H1 (cell line): ENCODE data around the gene CYB5B. TPM values are rescaled to one million over a fixed set of nuclear protein-coding genes. Genes with fewer than 3 reads are reported as not detected.

Experiments used
- CTCF ChIA-PET: fragments of 300-600 bp; sonication (Branson Sonifier 250); formaldehyde crosslinking; loops from one replicate; lab custom pipeline; 2021; ENCODE audit not compliant: partially characterized antibody; lab: Charles Lee
- POLR2A ChIA-PET: fragments of 300-600 bp; sonication (Branson Sonifier 250); formaldehyde crosslinking; loops from one replicate; lab custom pipeline; 2021; ENCODE audit warnings: inconsistent platforms; ENCODE audit not compliant: partially characterized antibody; lab: Charles Lee
- DNase-seq, 2 experiments: peaks; one replicate each; pipeline versions ENCODE4 v3.0.0 to v3.0.0-alpha.2; 2010 to 2022; ENCODE audit warnings: low spot score in 2 of 2, low read depth in 1 of 2, mixed read lengths in 1 of 2
- FAIRE-seq: peaks from 2 replicates; lab custom pipeline; 2011; peaks lifted over from hg19 to GRCh38; lab: Jason Lieb, UNC
- H2AFZ ChIP-seq: 2 replicates; pipeline ENCODE4 v1.8.1; 2012; ENCODE audit warnings: low read length, inconsistent platforms
- H2AK5ac ChIP-seq: 2 replicates; pipeline ENCODE4 v1.6.1; 2013; ENCODE audit warnings: low read depth, low read length
- H2BK120ac ChIP-seq: replicated peaks from 2 replicates; pipeline ENCODE3; 2013; ENCODE audit warnings: low read depth, low read length, inconsistent platforms
- H2BK12ac ChIP-seq: 2 replicates; pipeline ENCODE4 v1.6.1; 2013; ENCODE audit warnings: low read depth, low read length
- H2BK15ac ChIP-seq: 2 replicates; pipeline ENCODE4 v1.6.1; 2013; ENCODE audit warnings: low read length
- H2BK20ac ChIP-seq: 2 replicates; pipeline ENCODE4 v1.6.1; 2013; ENCODE audit warnings: low read length
- H2BK5ac ChIP-seq: 2 replicates; pipeline ENCODE4 v1.6.1; 2013; ENCODE audit warnings: low read depth, low read length
- H3K14ac ChIP-seq: 2 replicates; pipeline ENCODE4 v1.6.1; 2013; ENCODE audit warnings: inconsistent platforms; ENCODE audit not compliant: insufficient read length
- H3K18ac ChIP-seq: 2 replicates; pipeline ENCODE4 v1.6.1; 2013; ENCODE audit warnings: low read length; ENCODE audit errors: extremely low read depth
- H3K23ac ChIP-seq: 2 replicates; pipeline ENCODE4 v1.6.1; 2013; ENCODE audit warnings: inconsistent platforms; ENCODE audit not compliant: insufficient read length
- H3K23me2 ChIP-seq: 2 replicates; pipeline ENCODE4 v1.6.1; 2013; ENCODE audit warnings: low read depth, low read length
- H3K27ac ChIP-seq: 2 replicates; pipeline ENCODE4 v1.6.1; 2011; ENCODE audit warnings: low read depth, low read length, inconsistent platforms
- H3K27me3 ChIP-seq, 4 experiments: replicated peaks in 1 of 4; 1 replicate in 1 of 4; 2 replicates in 3 of 4; pipeline versions ENCODE4 v1.6.1 to v1.8.1; 2011 to 2013; ENCODE audit warnings: low read length in 3 of 4, mild to moderate bottlenecking in 3 of 4, inconsistent platforms in 2 of 4, mixed read lengths in 2 of 4, moderate library complexity in 1 of 4; ENCODE audit not compliant: control insufficient read depth in 3 of 4, insufficient read depth in 3 of 4; ENCODE audit errors: extremely low read depth in 1 of 4
- H3K36me3 ChIP-seq, 4 experiments: 2 replicates each; pipeline versions ENCODE4 v1.6.1 to v1.8.1; 2011 to 2013; ENCODE audit warnings: mild to moderate bottlenecking in 4 of 4, low read length in 3 of 4, moderate library complexity in 2 of 4, control low read depth in 1 of 4, inconsistent platforms in 1 of 4; ENCODE audit not compliant: insufficient read depth in 4 of 4, control insufficient read depth in 2 of 4
- H3K4ac ChIP-seq: replicated peaks from 2 replicates; pipeline ENCODE3; 2013; ENCODE audit warnings: low read length, low read depth, mixed read lengths, inconsistent platforms; ENCODE audit not compliant: insufficient read length
- H3K4me1 ChIP-seq, 4 experiments: replicated peaks in 1 of 4; 1 replicate in 1 of 4; 2 replicates in 3 of 4; pipeline versions ENCODE4 v1.6.1 to v1.8.1; 2011 to 2013; ENCODE audit warnings: low read length in 3 of 4, inconsistent platforms in 2 of 4, mixed read lengths in 1 of 4; ENCODE audit not compliant: insufficient read depth in 4 of 4, control insufficient read depth in 3 of 4
- H3K4me2 ChIP-seq, 2 experiments: 2 replicates each; pipeline versions ENCODE4 v1.6.1 to v1.8.1; 2011 to 2013; ENCODE audit warnings: low read depth in 2 of 2, low read length in 2 of 2, control low read depth in 1 of 2, inconsistent platforms in 1 of 2, mild to moderate bottlenecking in 1 of 2; ENCODE audit not compliant: insufficient read depth in 1 of 2
- H3K4me3 ChIP-seq, 4 experiments: fragments of 200-600, 300-600 bp in 1 of 4; sonication (generic), shearing (Covaris generic), sonication (Bioruptor Twin) in 1 of 4; 2 replicates each; pipeline versions ENCODE4 v1.5.1 to v1.8.1; 2011 to 2016; ENCODE audit warnings: low read length in 4 of 4, low read depth in 3 of 4, control low read depth in 2 of 4, inconsistent platforms in 2 of 4, mild to moderate bottlenecking in 2 of 4, mixed read lengths in 1 of 4, moderate library complexity in 1 of 4; ENCODE audit not compliant: insufficient read depth in 2 of 4; ENCODE audit errors: extremely low read depth in 1 of 4
- H3K56ac ChIP-seq: replicated peaks from 2 replicates; pipeline ENCODE3; 2013; ENCODE audit warnings: low read depth, mild to moderate bottlenecking, mixed read lengths, low read length, inconsistent platforms; ENCODE audit not compliant: insufficient read length
- H3K79me1 ChIP-seq: 2 replicates; pipeline ENCODE4 v1.6.1; 2013; ENCODE audit warnings: low read depth, low read length, control low read depth
- H3K79me2 ChIP-seq, 2 experiments: 2 replicates each; pipeline versions ENCODE4 v1.6.1 to v1.8.1; 2012 to 2013; ENCODE audit warnings: low read length in 2 of 2, mild to moderate bottlenecking in 2 of 2, inconsistent platforms in 1 of 2; ENCODE audit not compliant: insufficient read depth in 2 of 2, control insufficient read depth in 1 of 2
- H3K9ac ChIP-seq, 4 experiments: replicated peaks in 1 of 4; 1 replicate in 1 of 4; 2 replicates in 3 of 4; pipeline versions ENCODE4 v1.6.1 to v1.8.1; 2011 to 2013; ENCODE audit warnings: low read depth in 3 of 4, low read length in 3 of 4, control low read depth in 2 of 4, mild to moderate bottlenecking in 2 of 4, moderate library complexity in 2 of 4, inconsistent platforms in 1 of 4; ENCODE audit errors: extremely low read depth in 1 of 4
- H3K9me3 ChIP-seq, 2 experiments: 2 replicates each; pipeline versions ENCODE4 v1.6.1 to v1.8.1; 2012 to 2013; ENCODE audit warnings: mild to moderate bottlenecking in 2 of 2, moderate library complexity in 2 of 2, control low read depth in 1 of 2, inconsistent platforms in 1 of 2, low read depth in 1 of 2, low read length in 1 of 2, mixed read lengths in 1 of 2; ENCODE audit not compliant: insufficient read depth in 2 of 2
- H4K20me1 ChIP-seq, 2 experiments: replicated peaks in 1 of 2; 2 replicates each; pipeline versions ENCODE3 to v1.8.1; 2011 to 2013; ENCODE audit warnings: inconsistent platforms in 2 of 2, low read length in 2 of 2, mild to moderate bottlenecking in 1 of 2; ENCODE audit not compliant: insufficient read depth in 2 of 2, control insufficient read depth in 1 of 2
- H4K5ac ChIP-seq: 2 replicates; pipeline ENCODE4 v1.6.1; 2013; ENCODE audit warnings: low read length, low read depth, mixed read lengths, inconsistent platforms; ENCODE audit not compliant: insufficient read length
- H4K8ac ChIP-seq: 2 replicates; pipeline ENCODE4 v1.8.0; 2013; ENCODE audit warnings: mild to moderate bottlenecking, moderate library complexity, low read length, inconsistent platforms; ENCODE audit not compliant: insufficient read depth; ENCODE audit errors: extremely low read depth
- H4K91ac ChIP-seq: replicated peaks from 2 replicates; pipeline ENCODE3; 2013; ENCODE audit warnings: low read length, mixed read lengths, inconsistent platforms; ENCODE audit not compliant: insufficient read length
- BACH1 ChIP-seq: IDR thresholded peaks from 2 replicates; pipeline ENCODE4 v1.6.1; 2012; ENCODE audit warnings: low read length, improper control_type of control experiment
- BRCA1 ChIP-seq: IDR thresholded peaks from 2 replicates; pipeline ENCODE4 v1.6.1; 2012; ENCODE audit warnings: low read depth, low read length, improper control_type of control experiment
- CEBPB ChIP-seq: IDR thresholded peaks from 2 replicates; pipeline ENCODE4 v1.6.1; 2012; ENCODE audit warnings: low read depth, low read length
- CTBP2 ChIP-seq: IDR thresholded peaks from 2 replicates; pipeline ENCODE4 v1.7.0; 2011; ENCODE audit warnings: borderline replicate concordance, mild to moderate bottlenecking, moderate library complexity, mixed read lengths, low read length; ENCODE audit not compliant: insufficient read depth, insufficient read length
- EGR1 ChIP-seq: IDR thresholded peaks from 2 replicates; pipeline ENCODE4 v1.6.1; 2011; ENCODE audit warnings: low read depth, low read length, borderline replicate concordance
- PHF8 ChIP-seq: fragments of 200-600 bp; sonication (generic); conservative IDR thresholded peaks from 2 replicates; pipeline ENCODE4 v1.7.1; 2012; ENCODE audit warnings: low read depth, mild to moderate bottlenecking, inconsistent platforms, low read length, moderate library complexity
- POU5F1 ChIP-seq: IDR thresholded peaks from 2 replicates; pipeline ENCODE4 v1.6.1; 2011; ENCODE audit warnings: low read depth, mild to moderate bottlenecking, low read length, moderate library complexity
- RAD21 ChIP-seq, 2 experiments: IDR thresholded peaks in 1 of 2; conservative IDR thresholded peaks in 1 of 2; 2 replicates each; pipeline ENCODE4 v1.6.1; 2011; ENCODE audit warnings: low read depth in 2 of 2, low read length in 2 of 2, improper control_type of control experiment in 1 of 2, inconsistent platforms in 1 of 2, mild to moderate bottlenecking in 1 of 2, moderate library complexity in 1 of 2
- SIRT6 ChIP-seq: IDR thresholded peaks from one replicate; pipeline ENCODE4 v1.7.1; 2012; ENCODE audit warnings: low read length, inconsistent platforms
- SP4 ChIP-seq: IDR thresholded peaks from 2 replicates; pipeline ENCODE4 v1.6.1; 2012; ENCODE audit warnings: low read length, inconsistent platforms
- TAF1 ChIP-seq: IDR thresholded peaks from 2 replicates; pipeline ENCODE4 v1.6.1; 2011; ENCODE audit warnings: mild to moderate bottlenecking, low read depth, low read length
- WGBS, 2 experiments: shearing (Covaris generic) in 1 of 2; methylation state at CpG; one replicate each; pipeline versions ENCODE4 v1.1.6 to v1.1.7; 2013 to 2015; ENCODE audit warnings: low lambda C conversion rate in 2 of 2, mixed read lengths in 2 of 2, inconsistent platforms in 1 of 2, low coverage in 1 of 2, missing lambda C conversion rate in 1 of 2; ENCODE audit not compliant: insufficient replicate concordance in 2 of 2, insufficient coverage in 1 of 2, insufficient read length in 1 of 2; ENCODE audit errors: extremely low coverage in 1 of 2, missing lambda C conversion rate in 1 of 2; 5-methylcytosine and 5-hydroxymethylcytosine counted together
- polyA plus RNA-seq, 7 experiments: library from polyadenylated mRNA; depleted of rRNA in 3 of 7; stranded (reverse) in 5 of 7; unstranded in 2 of 7; fragments of >200 nt in 5 of 7; fragments of 200-250 nt in 2 of 7; gene quantifications; 1 replicate in 5 of 7; 2 replicates in 1 of 7; 4 replicates in 1 of 7; pipeline versions ENCODE4 v1.2.1 to v1.2.3, GENCODE V29; 2011 to 2013; ENCODE audit warnings: missing spikeins in 2 of 7, mixed read lengths in 2 of 7
- total RNA-seq: library from RNA; stranded (reverse); fragmentation: NEBNext Ultra II Directional; extraction: Animal tissue kit (Norgen Biotek cat#: 25700); gene quantifications from 2 replicates; pipeline ENCODE4 v1.2.1, GENCODE V29; 2021
- TF ChIP-seq, protein P1 (sequence below): IDR thresholded peaks from 2 replicates; pipeline ENCODE4 v1.6.1; 2011; ENCODE audit warnings: low read depth, mild to moderate bottlenecking, low read length; ENCODE audit not compliant: insufficient read depth

CYB5B gene
- total and polyA plus RNA-seq, 2 of the 8 experiments (the other 6 are each of a cell fraction or from before 2014, with no cell fraction given): 108 to 127 TPM

DNA sequence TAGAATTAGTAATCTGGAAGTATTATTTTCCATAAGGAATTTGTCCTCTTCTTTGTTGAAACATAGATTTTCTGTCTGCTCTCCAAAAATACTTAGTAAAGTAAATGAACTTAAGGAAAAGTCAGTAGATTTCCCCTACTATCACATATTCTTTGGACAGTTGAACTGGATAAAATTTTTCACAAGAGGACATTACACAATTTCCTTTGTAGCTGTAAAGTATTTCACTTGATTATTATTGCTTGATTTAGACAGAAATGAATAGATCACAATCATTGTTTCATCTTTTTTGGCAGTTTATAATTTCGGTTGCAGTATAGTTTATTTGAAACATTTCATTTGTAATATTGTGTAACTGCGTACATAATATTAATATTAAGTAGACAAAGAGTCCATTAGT lies 12.5 kb downstream of the CYB5B start:
- H3K4ac ChIP-seq: no peak overlapping the region
- H3K79me2 ChIP-seq: peaks cover 0 to 85% of the 10 kb centered on the region in 2 experiments; a peak in 2 of 4 replicates
- H3K27me3 ChIP-seq: no peaks in the 10 kb centered on the region
- H3K4me3 ChIP-seq: no peak overlapping the region
- no peaks in the 10 kb centered on the region for H3K9me3 ChIP-seq
- WGBS, 2 experiments: 85% methylated on average over 2 of the region's 2 CpGs; no CpG with 5 or more reads in 1 of the 2 experiments
- H3K4me2 ChIP-seq: no peak overlapping the region
- DNase-seq: no peak
- H3K14ac ChIP-seq: no peak overlapping the region
- no peak overlapping the region for H2BK5ac ChIP-seq
- no peak for FAIRE-seq
- no peak overlapping the region for H2BK15ac ChIP-seq
- H2BK12ac ChIP-seq: no peak overlapping the region
- no peaks in the 10 kb centered on the region for H3K23me2 ChIP-seq
- no peak overlapping the region for H2AFZ ChIP-seq
- H3K27ac ChIP-seq: no peak overlapping the region
- H3K56ac ChIP-seq: no peak overlapping the region
- no peaks in the 10 kb centered on the region for H3K4me1 ChIP-seq
- peaks cover 1 to 7% of the 10 kb centered on the region in 2 experiments for H4K20me1 ChIP-seq
- H3K23ac ChIP-seq: no peak overlapping the region
- no peak overlapping the region for H3K18ac ChIP-seq
- H3K36me3 ChIP-seq: peaks cover 0 to 17% (median 3%) of the 10 kb centered on the region in 4 experiments; a peak in 5 of 8 replicates
- no peak overlapping the region for H3K9ac ChIP-seq
- H3K79me1 ChIP-seq: peaks cover 4% of the 10 kb centered on the region; the same call in 1 of the 2 replicates
- H2BK20ac ChIP-seq: no peak overlapping the region
- no peak overlapping the region for H2BK120ac ChIP-seq
- POLR2A ChIA-PET: no interaction called here
- CTCF ChIA-PET: no interaction called here
- H2AK5ac ChIP-seq: no peak overlapping the region
- no peak for TF ChIP-seq POU5F1
- TF ChIP-seq EGR1: no peak
- no peak for TF ChIP-seq PHF8
- no peak for TF ChIP-seq SIRT6
- TF ChIP-seq SP4: no peak
- TF ChIP-seq BRCA1: no peak
- no peak for TF ChIP-seq CTBP2
- no peak for TF ChIP-seq BACH1
- TF ChIP-seq, protein P1, sequence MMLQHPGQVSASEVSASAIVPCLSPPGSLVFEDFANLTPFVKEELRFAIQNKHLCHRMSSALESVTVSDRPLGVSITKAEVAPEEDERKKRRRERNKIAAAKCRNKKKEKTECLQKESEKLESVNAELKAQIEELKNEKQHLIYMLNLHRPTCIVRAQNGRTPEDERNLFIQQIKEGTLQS: no peak
- no peak for TF ChIP-seq CEBPB
- no peak for TF ChIP-seq RAD21 (IDR thresholded peaks at IDR 0.05 in 1 of 2, conservative IDR thresholded peaks at IDR 0.05 in 1 of 2; ENCODE audit: low read depth in 2 of 2, low read length in 2 of 2)
- TF ChIP-seq TAF1: no peak
- TF ChIP-seq, all 59 proteins: peak for 0
- no peak overlapping the region for H4K8ac ChIP-seq
- H4K5ac ChIP-seq: no peak overlapping the region
- H4K91ac ChIP-seq: no peak overlapping the region
